Astrocyte (in vitro differentiated cells and primary cell): ENCODE measurements around the gene UGT1A10. TPM values are rescaled to one million over a fixed set of nuclear protein-coding genes. Genes with fewer than 3 reads are reported as not detected.

ENCODE experiments used
- DNase-seq: peaks from one replicate; pipeline ENCODE4 v3.0.0-alpha.2; 2010; ENCODE audit warnings: low read depth
- FAIRE-seq: peaks from 2 replicates; lab custom pipeline; 2011; peaks lifted over from hg19 to GRCh38; lab: Jason Lieb, UNC
- H2AFZ ChIP-seq: 2 replicates; pipeline ENCODE4 v1.6.0; 2012; ENCODE audit warnings: low read depth, low read length, inconsistent platforms
- H3K27ac ChIP-seq: 2 replicates; pipeline ENCODE4 v1.5.1; 2011; ENCODE audit warnings: low read depth, low read length, inconsistent platforms
- H3K27me3 ChIP-seq: 2 replicates; pipeline ENCODE4 v1.6.0; 2011; ENCODE audit warnings: low read length, inconsistent platforms; ENCODE audit not compliant: insufficient read depth
- H3K36me3 ChIP-seq: 2 replicates; pipeline ENCODE4 v1.5.1; 2011; ENCODE audit warnings: low read length, inconsistent platforms; ENCODE audit not compliant: insufficient read depth
- H3K4me1 ChIP-seq: 2 replicates; pipeline ENCODE4 v1.5.1; 2011; ENCODE audit warnings: low read length, inconsistent platforms; ENCODE audit not compliant: insufficient read depth
- H3K4me2 ChIP-seq: 2 replicates; pipeline ENCODE4 v1.6.0; 2012; ENCODE audit warnings: low read length, inconsistent platforms
- H3K4me3 ChIP-seq: 2 replicates; pipeline ENCODE4 v1.5.1; 2011; ENCODE audit warnings: low read depth, mild to moderate bottlenecking, low read length, inconsistent platforms; ENCODE audit not compliant: insufficient read depth
- H3K79me2 ChIP-seq: 2 replicates; pipeline ENCODE4 v1.6.0; 2012; ENCODE audit warnings: mild to moderate bottlenecking, low read length, inconsistent platforms; ENCODE audit not compliant: insufficient read depth
- H3K9ac ChIP-seq: 2 replicates; pipeline ENCODE4 v1.6.0; 2012; ENCODE audit warnings: mild to moderate bottlenecking, low read length, inconsistent platforms
- H3K9me3 ChIP-seq: 2 replicates; pipeline ENCODE4 v1.5.1; 2012; ENCODE audit warnings: low read depth, mild to moderate bottlenecking, low read length, inconsistent platforms; ENCODE audit not compliant: insufficient read depth
- H4K20me1 ChIP-seq: 2 replicates; pipeline ENCODE4 v1.6.0; 2012; ENCODE audit warnings: low read length, inconsistent platforms; ENCODE audit not compliant: insufficient read depth
- H3K27ac Mint-ChIP-seq: one replicate; pipeline ENCODE4 v1.8.0; 2021; ENCODE audit warnings: mild to moderate bottlenecking, mixed read lengths; ENCODE audit not compliant: unreplicated experiment
- H3K27me3 Mint-ChIP-seq: one replicate; pipeline ENCODE4 v1.8.0; 2021; ENCODE audit warnings: low read depth, mixed read lengths; ENCODE audit not compliant: unreplicated experiment
- H3K36me3 Mint-ChIP-seq: one replicate; pipeline ENCODE4 v1.8.0; 2021; ENCODE audit warnings: low read depth, mixed read lengths; ENCODE audit not compliant: unreplicated experiment
- H3K4me1 Mint-ChIP-seq: one replicate; pipeline ENCODE4 v1.8.0; 2021; ENCODE audit warnings: low read depth, mixed read lengths; ENCODE audit not compliant: unreplicated experiment
- H3K4me3 Mint-ChIP-seq: one replicate; pipeline ENCODE4 v1.8.0; 2021; ENCODE audit warnings: mild to moderate bottlenecking, moderate library complexity, mixed read lengths; ENCODE audit not compliant: unreplicated experiment
- H3K9me3 Mint-ChIP-seq: one replicate; pipeline ENCODE4 v1.8.0; 2021; ENCODE audit warnings: mild to moderate bottlenecking, mixed read lengths; ENCODE audit not compliant: unreplicated experiment
- EZH2 ChIP-seq: IDR thresholded peaks from 2 replicates; pipeline ENCODE4 v1.6.1; 2012; ENCODE audit warnings: mild to moderate bottlenecking, low read length, inconsistent platforms; ENCODE audit not compliant: insufficient read depth
- total RNA-seq: library from RNA; stranded (reverse); gene quantifications from 2 replicates; pipeline ENCODE4 v1.2.1, GENCODE V29; 2021
- TF ChIP-seq, protein P1 (sequence below): IDR thresholded peaks from 2 replicates; pipeline ENCODE4 v1.5.1; 2011; ENCODE audit warnings: low read depth, mild to moderate bottlenecking, inconsistent platforms, low read length, moderate library complexity; ENCODE audit not compliant: insufficient read depth

UGT1A10 gene
- total RNA-seq, 1 donor from 2014 or later: not detected

DNA sequence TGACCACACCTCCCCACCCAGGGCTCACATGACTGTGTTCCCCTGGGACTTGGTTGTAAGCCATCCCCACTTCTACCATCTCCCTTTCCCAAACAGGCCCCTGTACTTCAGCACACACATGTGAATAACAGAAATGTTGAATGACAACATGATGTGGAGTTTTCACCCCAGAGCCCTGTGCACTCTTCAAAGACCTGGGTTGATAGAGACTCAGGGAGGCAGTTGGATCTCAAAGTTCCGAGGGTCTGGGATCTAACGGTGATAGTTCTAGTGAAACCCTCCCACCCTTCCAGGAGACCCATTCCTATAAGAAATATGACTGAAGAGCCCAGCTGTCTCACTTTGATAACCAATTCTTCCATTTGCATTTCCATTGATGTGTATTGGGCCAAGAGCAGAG lies 141.8 kb downstream of the UGT1A10 start, which contains the start of gene MROH2A:
MROH2A (plus strand) TSS at position 301 of the 400 bp plus-strand sequence. CDS start 1,029 bp downstream, outside the sequence.
- Histone ChIP-seq H3K9ac (no peak within 1 kb of the TSS), H3K27me3 (no peaks in the 10 kb centered on the region), H3K27ac (no peak within 1 kb of the TSS), H3K4me2 (no peak within 1 kb of the TSS), H3K79me2 (no peaks in the 10 kb centered on the region), H4K20me1 (no peaks in the 10 kb centered on the region), H3K36me3 (no peaks in the 10 kb centered on the region), H3K4me3 (no peak within 1 kb of the TSS), H3K4me1 (no peaks in the 10 kb centered on the region), H2AFZ (no peak within 1 kb of the TSS), H3K9me3 (peaks cover 8% of the 10 kb centered on the region)
- no peaks in the 10 kb centered on the region for H3K36me3 Mint-ChIP-seq
- H3K27me3 Mint-ChIP-seq: peaks cover 6% of the 10 kb centered on the region
- no peak for DNase-seq
- H3K9me3 Mint-ChIP-seq: peaks cover 22% of the 10 kb centered on the region
- FAIRE-seq: no peak
- no peak for TF ChIP-seq EZH2
- TF ChIP-seq, protein P1, sequence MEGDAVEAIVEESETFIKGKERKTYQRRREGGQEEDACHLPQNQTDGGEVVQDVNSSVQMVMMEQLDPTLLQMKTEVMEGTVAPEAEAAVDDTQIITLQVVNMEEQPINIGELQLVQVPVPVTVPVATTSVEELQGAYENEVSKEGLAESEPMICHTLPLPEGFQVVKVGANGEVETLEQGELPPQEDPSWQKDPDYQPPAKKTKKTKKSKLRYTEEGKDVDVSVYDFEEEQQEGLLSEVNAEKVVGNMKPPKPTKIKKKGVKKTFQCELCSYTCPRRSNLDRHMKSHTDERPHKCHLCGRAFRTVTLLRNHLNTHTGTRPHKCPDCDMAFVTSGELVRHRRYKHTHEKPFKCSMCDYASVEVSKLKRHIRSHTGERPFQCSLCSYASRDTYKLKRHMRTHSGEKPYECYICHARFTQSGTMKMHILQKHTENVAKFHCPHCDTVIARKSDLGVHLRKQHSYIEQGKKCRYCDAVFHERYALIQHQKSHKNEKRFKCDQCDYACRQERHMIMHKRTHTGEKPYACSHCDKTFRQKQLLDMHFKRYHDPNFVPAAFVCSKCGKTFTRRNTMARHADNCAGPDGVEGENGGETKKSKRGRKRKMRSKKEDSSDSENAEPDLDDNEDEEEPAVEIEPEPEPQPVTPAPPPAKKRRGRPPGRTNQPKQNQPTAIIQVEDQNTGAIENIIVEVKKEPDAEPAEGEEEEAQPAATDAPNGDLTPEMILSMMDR: no peak
- no peak within 1 kb of the TSS for H3K27ac Mint-ChIP-seq
- no peak within 1 kb of the TSS for H3K4me3 Mint-ChIP-seq
- no peaks in the 10 kb centered on the region for H3K4me1 Mint-ChIP-seq

GRCh38 chr2:233779722-233780121 lies 143.5 kb downstream of the UGT1A10 start:
- Histone ChIP-seq H3K4me1 (no peaks in the 10 kb centered on the region), H3K4me2 (no peak overlapping the region), H3K27ac (no peak overlapping the region), H3K79me2 (no peaks in the 10 kb centered on the region), H3K9me3 (peaks cover 8% of the 10 kb centered on the region), H2AFZ (no peak overlapping the region), H3K9ac (no peak overlapping the region), H3K4me3 (no peak overlapping the region), H3K27me3 (no peaks in the 10 kb centered on the region), H4K20me1 (no peaks in the 10 kb centered on the region), H3K36me3 (no peaks in the 10 kb centered on the region)
- Mint-ChIP-seq H3K27ac (no peak overlapping the region), H3K27me3 (peaks cover 6% of the 10 kb centered on the region), H3K4me3 (no peak overlapping the region), H3K4me1 (no peaks in the 10 kb centered on the region), H3K36me3 (no peaks in the 10 kb centered on the region), H3K9me3 (peaks cover 22% of the 10 kb centered on the region)
- DNase-seq: no peak
- no peak for FAIRE-seq
- TF ChIP-seq, protein P1: no peak
- no peak for TF ChIP-seq EZH2

- Histone ChIP-seq H3K9me3 (peaks cover 4% of the 10 kb centered on the region), H3K4me2 (no peak overlapping the region), H3K9ac (no peak overlapping the region), H3K4me3 (no peak overlapping the region), H4K20me1 (no peaks in the 10 kb centered on the region), H3K4me1 (no peaks in the 10 kb centered on the region), H3K79me2 (no peaks in the 10 kb centered on the region), H3K27ac (no peak overlapping the region), H3K36me3 (no peaks in the 10 kb centered on the region), H3K27me3 (no peaks in the 10 kb centered on the region), H2AFZ (no peak overlapping the region)
- Mint-ChIP-seq H3K36me3 (no peaks in the 10 kb centered on the region), H3K27me3 (peaks cover 6% of the 10 kb centered on the region), H3K9me3 (peaks cover 16% of the 10 kb centered on the region), H3K4me1 (no peaks in the 10 kb centered on the region), H3K4me3 (no peak overlapping the region), H3K27ac (no peak overlapping the region)
- DNase-seq (no peak), FAIRE-seq (no peak)
- TF ChIP-seq, protein P1: no peak
- TF ChIP-seq EZH2: no peak
Measured at GRCh38 chr2:233780771-233781170, 144.5 kb downstream of the UGT1A10 start.
